ENCODE data around the gene NUDT22.

NUDT22 gene

DNA sequence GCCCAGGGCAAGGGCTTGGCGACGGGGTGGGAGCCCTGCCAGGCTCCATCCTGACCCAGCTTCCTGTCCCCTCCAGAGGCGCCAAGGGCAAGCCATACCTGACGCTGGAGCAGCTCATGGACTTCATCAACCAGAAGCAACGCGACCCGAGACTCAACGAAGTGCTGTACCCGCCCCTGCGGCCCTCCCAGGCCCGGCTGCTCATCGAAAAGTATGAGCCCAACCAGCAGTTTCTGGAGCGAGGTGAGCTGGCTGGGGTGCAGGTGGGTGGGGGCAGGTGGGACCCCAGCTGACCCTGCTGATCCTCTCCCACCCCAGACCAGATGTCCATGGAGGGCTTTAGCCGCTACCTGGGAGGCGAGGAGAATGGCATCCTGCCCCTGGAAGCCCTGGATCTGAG, 30.2 kb downstream of the NUDT22 start:
- no peaks in the 10 kb centered on the region for H3K36me3 ChIP-seq (ENCODE audit: low read length)
- H3K9me2 ChIP-seq (replicated peaks; ENCODE audit: insufficient read depth, low read length): no peaks in the 10 kb centered on the region
- H2AFZ ChIP-seq (ENCODE audit: low read depth, low read length, severe bottlenecking): no peak overlapping the region
- H3K27ac ChIP-seq (ENCODE audit: low read depth, low read length): no peak overlapping the region
- H3F3A ChIP-seq (ENCODE audit: insufficient read depth): 0 out of 2 replicates have a peak, but pooled peaks cover 3% of the 10 kb centered on the region
- H3K27me3 ChIP-seq (ENCODE audit: low read length): no peaks in the 10 kb centered on the region
- no peaks in the 10 kb centered on the region for H3K9me3 ChIP-seq (ENCODE audit: insufficient read depth, low read length)
- no peak overlapping the region for H3K9ac ChIP-seq (ENCODE audit: low read length)
- no peaks in the 10 kb centered on the region for H4K20me1 ChIP-seq (ENCODE audit: low read depth, low read length)
- no peak overlapping the region for H3K4me3 ChIP-seq (ENCODE audit: insufficient read depth, low read length, poor library complexity, severe bottlenecking)
- no peak for TF ChIP-seq EZH2phosphoT487 (conservative IDR thresholded peaks at IDR 0.05; ENCODE audit: low read length)
- TF ChIP-seq, protein P1, sequence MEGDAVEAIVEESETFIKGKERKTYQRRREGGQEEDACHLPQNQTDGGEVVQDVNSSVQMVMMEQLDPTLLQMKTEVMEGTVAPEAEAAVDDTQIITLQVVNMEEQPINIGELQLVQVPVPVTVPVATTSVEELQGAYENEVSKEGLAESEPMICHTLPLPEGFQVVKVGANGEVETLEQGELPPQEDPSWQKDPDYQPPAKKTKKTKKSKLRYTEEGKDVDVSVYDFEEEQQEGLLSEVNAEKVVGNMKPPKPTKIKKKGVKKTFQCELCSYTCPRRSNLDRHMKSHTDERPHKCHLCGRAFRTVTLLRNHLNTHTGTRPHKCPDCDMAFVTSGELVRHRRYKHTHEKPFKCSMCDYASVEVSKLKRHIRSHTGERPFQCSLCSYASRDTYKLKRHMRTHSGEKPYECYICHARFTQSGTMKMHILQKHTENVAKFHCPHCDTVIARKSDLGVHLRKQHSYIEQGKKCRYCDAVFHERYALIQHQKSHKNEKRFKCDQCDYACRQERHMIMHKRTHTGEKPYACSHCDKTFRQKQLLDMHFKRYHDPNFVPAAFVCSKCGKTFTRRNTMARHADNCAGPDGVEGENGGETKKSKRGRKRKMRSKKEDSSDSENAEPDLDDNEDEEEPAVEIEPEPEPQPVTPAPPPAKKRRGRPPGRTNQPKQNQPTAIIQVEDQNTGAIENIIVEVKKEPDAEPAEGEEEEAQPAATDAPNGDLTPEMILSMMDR (IDR thresholded peaks at IDR 0.05; ENCODE audit: insufficient read depth, low read length, poor library complexity, severe bottlenecking): no peak
- H3K79me2 ChIP-seq (ENCODE audit: insufficient read depth, low read length): peaks cover 9% of the 10 kb centered on the region; the same call in 1 of the 2 replicates
- no peak overlapping the region for H3K4me2 ChIP-seq (ENCODE audit: low read depth, low read length, poor library complexity, severe bottlenecking)

DNA sequence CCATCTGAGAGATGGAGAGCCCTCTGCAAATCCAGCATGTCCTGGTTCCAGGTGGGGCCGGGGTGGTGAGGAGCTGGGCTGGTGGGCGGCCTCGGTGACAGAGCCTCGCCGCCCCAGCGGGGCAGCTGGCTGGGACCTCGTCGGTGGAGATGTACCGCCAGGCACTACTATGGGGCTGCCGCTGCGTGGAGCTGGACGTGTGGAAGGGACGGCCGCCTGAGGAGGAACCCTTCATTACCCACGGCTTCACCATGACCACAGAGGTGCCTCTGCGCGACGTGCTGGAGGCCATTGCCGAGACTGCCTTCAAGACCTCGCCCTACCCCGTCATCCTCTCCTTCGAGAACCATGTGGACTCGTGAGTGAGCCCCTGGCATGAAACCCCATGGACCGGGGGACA, 32.3 kb downstream of the NUDT22 start:
- no peaks in the 10 kb centered on the region for H4K20me1 ChIP-seq (ENCODE audit: low read depth, low read length)
- H3K9ac ChIP-seq (ENCODE audit: low read length): no peak overlapping the region
- no peak overlapping the region for H3K27ac ChIP-seq (ENCODE audit: low read depth, low read length)
- H3K36me3 ChIP-seq (ENCODE audit: low read length): no peaks in the 10 kb centered on the region
- H3K27me3 ChIP-seq (ENCODE audit: low read length): no peaks in the 10 kb centered on the region
- no peaks in the 10 kb centered on the region for H3K9me3 ChIP-seq (ENCODE audit: insufficient read depth, low read length)
- H3F3A ChIP-seq (ENCODE audit: insufficient read depth): no peaks in the 10 kb centered on the region
- H3K4me3 ChIP-seq (ENCODE audit: insufficient read depth, low read length, poor library complexity, severe bottlenecking): no peak overlapping the region
- no peaks in the 10 kb centered on the region for H3K9me2 ChIP-seq (replicated peaks; ENCODE audit: insufficient read depth, low read length)
- no peak overlapping the region for H2AFZ ChIP-seq (ENCODE audit: low read depth, low read length, severe bottlenecking)
- TF ChIP-seq EZH2phosphoT487 (conservative IDR thresholded peaks at IDR 0.05; ENCODE audit: low read length): no peak
- TF ChIP-seq, protein P1 (IDR thresholded peaks at IDR 0.05; ENCODE audit: insufficient read depth, low read length, poor library complexity, severe bottlenecking): no peak
- no peaks in the 10 kb centered on the region for H3K79me2 ChIP-seq (ENCODE audit: insufficient read depth, low read length)
- no peak overlapping the region for H3K4me2 ChIP-seq (ENCODE audit: low read depth, low read length, poor library complexity, severe bottlenecking)

DNA sequence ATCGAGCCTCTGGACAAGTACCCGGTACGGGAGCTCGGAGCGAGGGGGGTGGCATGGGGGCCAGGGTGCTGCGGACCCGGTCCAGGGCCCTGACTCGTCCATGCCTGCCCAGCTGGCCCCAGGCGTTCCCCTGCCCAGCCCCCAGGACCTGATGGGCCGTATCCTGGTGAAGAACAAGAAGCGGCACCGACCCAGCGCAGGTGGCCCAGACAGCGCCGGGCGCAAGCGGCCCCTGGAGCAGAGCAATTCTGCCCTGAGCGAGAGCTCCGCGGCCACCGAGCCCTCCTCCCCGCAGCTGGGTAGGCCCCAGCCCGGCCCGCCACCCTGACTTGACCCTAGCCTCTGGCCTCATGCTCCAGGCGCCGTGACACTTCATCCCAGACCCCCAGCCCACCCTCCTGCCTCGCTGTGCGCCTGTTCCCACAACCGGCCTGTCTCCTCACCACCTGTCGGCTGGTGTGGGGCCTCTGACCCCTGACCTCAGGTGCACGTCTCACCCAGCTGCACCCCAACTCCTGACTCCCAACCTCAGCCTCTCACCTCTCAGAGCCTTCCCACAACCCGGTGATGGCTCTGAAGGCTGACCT, 33.0 kb downstream of the NUDT22 start:
- no peak overlapping the region for H3K4me3 ChIP-seq (ENCODE audit: insufficient read depth, low read length, poor library complexity, severe bottlenecking)
- H3K9me3 ChIP-seq (ENCODE audit: insufficient read depth, low read length): no peaks in the 10 kb centered on the region
- H3F3A ChIP-seq (ENCODE audit: insufficient read depth): no peaks in the 10 kb centered on the region
- H3K36me3 ChIP-seq (ENCODE audit: low read length): no peaks in the 10 kb centered on the region
- no peaks in the 10 kb centered on the region for H3K79me2 ChIP-seq (ENCODE audit: insufficient read depth, low read length)
- H3K4me2 ChIP-seq (ENCODE audit: low read depth, low read length, poor library complexity, severe bottlenecking): no peak overlapping the region
- H3K27ac ChIP-seq (ENCODE audit: low read depth, low read length): no peak overlapping the region
- H3K9me2 ChIP-seq (replicated peaks; ENCODE audit: insufficient read depth, low read length): no peaks in the 10 kb centered on the region
- H2AFZ ChIP-seq (ENCODE audit: low read depth, low read length, severe bottlenecking): no peak overlapping the region
- TF ChIP-seq EZH2phosphoT487 (conservative IDR thresholded peaks at IDR 0.05; ENCODE audit: low read length): no peak
- TF ChIP-seq, protein P1 (IDR thresholded peaks at IDR 0.05; ENCODE audit: insufficient read depth, low read length, poor library complexity, severe bottlenecking): no peak
- no peaks in the 10 kb centered on the region for H4K20me1 ChIP-seq (ENCODE audit: low read depth, low read length)
- no peaks in the 10 kb centered on the region for H3K27me3 ChIP-seq (ENCODE audit: low read length)
- no peak overlapping the region for H3K9ac ChIP-seq (ENCODE audit: low read length)
